NCI-H510A treated with DMSO at 0.1 percent for 48 hours (cell line): Measurements from ENCODE around the gene LAMA1.
A peak's percentile ranks its signal among the peaks of the same experiment; 100 is the strongest.

Experiments
- DNase-seq: peaks from one replicate; lab custom pipeline; 2025; lab: John Stamatoyannopoulos, UW

The LAMA1 gene

DNA sequence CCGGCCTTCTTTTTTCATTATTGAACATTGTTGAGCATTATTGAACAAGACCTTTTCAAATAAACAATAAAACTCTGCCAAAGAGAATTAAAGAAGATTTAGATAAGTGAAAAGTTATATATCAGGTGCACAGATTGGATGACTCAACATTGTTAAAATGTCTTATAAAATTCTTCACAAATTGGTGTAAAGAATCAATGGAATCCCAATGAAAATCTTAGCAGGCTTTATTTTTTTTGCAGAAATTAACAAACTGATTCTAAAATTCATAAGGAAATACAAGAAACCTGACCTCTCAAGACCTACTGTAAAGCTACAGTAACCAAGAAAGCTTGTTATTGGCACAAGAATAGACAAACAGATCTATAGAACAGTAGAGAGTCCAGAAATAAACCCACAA is 70.3 kb downstream of the LAMA1 start:
- no peak for DNase-seq

DNA sequence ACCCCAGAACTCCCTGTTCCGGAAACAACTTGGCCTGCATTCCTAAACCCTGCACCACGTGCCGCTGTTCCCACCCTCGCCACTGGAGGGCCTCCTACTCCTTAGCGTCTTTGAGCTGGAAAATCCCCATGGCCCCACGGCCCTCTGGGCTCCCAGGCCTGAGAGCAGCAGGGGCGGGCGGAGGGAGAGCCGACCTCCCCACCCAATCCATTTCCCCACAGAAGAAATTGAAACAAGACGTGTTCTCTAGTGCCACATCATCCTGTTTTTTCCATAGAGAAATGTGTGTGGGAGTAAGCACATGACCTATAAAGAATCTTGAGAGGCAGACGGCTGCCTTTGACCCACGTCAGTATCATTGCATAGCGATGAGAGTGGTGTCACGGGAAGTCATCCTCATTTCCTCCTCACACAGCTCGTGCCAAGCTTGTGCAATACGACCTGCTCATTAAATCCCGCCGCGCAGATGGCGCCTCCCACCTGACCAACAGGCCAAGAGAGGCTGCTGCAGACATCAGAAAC is 79.2 kb downstream of the LAMA1 start:
- peak; percentile 94 for DNase-seq

DNA sequence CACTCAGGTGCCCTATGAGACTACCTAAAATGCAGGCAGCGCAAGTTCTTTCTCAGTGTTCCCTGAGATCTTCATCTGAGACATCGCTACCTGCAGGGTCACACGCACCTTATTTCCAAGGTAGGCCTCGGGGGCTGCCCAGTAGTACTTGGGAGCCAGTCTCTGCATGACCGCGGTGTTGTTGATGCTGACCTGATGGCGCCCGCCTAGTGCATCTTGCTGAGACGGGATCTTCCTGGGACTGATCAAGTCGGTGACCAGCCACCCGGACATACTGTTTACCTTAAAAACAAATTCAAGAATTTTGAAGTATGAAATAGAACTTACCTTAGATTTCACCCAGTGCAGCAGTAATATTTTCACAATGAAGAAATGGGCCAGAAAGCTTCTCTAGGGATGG is 80.1 kb downstream of the LAMA1 start:
- DNase-seq = no peak

DNA sequence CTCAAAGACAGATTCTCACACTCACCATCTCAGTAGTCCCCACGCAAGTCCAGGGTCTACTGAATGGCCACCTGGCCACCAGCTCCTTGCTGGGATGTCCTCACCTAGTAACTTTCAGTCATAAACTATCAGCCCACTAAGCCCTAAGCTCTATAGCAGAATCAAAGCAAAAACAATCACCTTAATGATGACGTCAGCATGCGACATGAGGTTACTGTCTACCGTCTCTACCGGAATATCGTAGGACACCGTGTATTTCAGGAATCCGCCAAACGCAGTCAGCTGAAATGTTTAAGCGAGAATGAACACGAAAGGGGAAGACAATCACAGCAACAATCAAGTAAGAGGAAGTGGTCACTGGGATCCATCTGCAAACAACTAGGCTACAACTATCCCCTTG is 81.8 kb downstream of the LAMA1 start:
- DNase-seq = no peak

DNA sequence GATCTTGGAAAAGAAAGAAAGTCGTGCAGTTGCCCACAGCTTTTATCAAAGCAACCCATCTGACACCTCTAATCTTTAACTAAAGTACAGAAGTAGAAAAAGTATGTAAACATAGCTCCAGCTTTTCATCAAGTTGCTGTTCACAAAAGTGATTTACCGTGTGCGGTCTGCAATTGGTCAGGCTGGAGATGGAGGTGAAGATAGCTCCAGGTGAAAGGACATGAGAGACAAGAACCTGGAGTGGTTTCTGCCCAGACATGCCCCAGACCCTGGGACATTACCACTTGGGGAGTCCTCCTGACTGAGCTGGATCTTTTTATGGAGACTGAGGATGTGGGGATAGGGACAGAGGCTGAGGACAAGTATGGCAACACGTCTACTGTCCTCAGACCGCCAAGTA is 82.7 kb downstream of the LAMA1 start:
- DNase-seq = peak; percentile 11

DNA sequence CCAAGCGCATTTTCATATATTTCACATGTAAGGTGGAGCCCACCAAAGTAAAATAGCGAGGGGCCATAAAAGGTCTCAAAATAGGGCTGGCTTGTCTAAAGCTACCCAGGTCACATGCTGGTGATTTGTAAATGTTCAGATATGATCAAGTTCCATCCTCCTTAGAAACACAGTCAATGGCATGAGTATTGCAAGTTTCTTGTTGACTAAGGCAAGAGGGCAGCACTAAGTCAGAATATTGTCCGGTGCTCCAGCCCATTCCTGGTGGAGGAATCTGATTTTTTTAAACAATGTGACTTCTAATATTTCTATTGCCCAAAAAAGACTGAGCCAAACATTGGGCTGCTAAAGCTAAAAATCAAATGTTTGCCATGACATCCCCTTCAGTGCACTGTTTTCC is 85.1 kb downstream of the LAMA1 start:
- no peak for DNase-seq

DNA sequence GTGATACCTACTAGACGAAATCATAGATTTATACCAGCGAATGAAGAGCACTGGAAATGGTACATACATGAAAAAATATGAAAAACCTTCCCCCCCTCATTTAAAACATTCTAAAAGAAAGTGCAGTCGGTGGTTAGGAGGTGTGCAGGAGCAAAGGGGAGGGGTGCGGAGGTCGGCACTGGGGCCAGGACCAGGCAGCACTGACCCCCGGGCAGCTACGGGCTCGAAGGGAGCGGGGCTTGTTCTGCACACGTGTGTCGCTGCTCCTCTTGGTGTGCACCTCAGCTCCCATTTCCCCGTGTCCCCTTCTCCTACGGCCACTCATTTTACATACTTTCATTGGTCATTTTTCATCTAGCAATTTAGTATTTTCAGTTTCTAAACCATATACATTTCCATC is 89.0 kb downstream of the LAMA1 start:
- DNase-seq = no peak

DNA sequence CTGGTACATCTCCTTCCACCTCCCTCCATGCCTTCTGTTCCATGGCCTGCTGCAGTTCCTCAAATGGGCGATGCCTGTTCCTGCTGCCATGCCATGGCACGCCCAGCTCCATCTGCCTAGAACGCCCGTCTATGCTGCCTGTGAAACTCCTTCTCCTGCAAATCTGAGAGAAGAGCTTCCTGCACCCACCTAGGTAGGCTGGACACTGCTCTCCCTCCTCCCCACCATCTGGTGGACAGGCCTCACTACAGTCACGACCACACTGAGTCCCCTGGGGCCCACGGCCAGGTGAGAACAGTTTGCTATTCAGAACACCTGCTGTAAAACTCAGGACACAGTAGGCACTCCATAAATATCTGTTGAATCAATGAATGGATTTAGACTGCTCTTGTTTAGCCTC is 92.4 kb downstream of the LAMA1 start:
- DNase-seq = no peak

DNA sequence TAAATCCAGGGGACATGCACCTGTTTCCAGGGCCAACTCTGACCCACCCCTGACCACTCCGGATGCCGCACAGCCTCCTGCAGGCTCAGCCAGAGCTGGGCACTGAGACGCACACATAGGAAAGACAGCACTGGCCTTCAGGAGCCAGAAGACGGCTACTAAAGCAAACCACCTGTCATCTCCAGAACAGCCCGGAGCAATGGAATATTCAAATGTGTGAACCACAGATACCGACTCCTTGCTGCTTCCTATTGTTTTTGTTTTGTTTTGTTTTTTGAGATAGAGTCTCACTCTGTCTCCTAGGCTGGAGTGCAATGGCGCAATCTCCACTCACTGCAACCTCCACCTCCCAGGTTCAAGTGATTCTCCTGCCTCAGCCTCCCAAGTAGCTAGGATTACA is 94.0 kb downstream of the LAMA1 start:
- no peak for DNase-seq

DNA sequence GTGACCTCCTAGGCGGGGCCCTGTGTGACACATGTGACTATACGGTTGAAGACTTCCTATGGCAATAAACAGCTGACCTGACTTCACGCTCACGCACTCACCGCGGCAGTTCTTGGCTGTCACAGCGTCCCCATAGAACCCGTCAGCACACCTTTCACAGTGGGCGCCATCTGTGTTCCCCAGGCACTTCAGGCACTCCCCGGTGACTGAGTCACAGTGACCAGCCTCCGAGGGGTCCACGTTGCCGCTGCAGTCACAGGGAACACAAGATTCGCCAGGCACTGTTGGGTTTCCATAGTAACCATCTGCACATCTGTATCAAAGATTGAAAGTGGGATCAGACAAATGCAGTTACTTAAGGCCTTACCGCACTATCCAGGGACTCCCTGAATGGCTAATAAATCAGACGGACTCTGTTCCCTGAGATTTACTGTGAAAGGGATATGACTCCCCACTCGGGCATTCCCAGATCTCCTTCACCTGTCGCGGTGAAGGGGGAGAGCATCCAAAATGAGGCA is 94.5 kb downstream of the LAMA1 start:
- DNase-seq = no peak

DNA sequence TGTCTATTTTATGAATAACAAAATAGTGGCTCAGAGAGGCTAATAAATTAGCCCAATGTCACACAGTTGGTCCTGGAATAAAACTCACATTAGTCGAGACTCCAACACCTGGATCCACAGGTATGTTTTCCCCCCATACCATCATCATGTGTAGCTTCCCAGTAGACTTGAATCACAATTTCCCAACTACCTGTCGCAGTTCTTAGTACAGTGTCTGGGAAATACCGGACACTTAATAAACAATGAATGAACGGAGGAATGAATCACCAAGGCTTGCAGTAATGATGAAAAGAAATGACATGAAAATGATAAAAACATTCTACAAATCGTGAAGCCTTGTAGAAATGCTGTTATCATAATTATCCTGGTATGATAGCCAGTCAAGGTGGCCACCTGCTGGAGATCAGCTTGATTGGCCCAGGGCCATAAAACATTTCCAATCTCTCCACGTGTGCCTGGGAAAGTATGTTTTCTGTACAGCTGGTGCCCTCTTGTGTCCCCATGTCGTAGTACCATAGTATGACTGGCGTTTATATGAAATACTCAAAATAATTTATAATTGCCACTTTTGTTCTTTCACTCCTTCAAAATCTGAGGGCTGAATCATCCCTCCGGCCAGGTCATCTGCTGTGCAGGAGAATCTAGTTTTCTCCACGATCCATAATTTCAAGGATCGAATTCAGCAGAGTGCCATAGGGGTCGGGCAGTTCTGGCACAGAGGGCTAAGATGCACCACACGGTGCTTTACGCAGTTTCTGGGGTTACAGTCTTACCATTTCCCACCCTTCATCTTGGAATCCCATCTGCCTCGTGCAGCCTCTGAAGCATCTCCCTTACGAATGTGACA is 95.4 kb downstream of the LAMA1 start:
- DNase-seq = peak; percentile 88

DNA sequence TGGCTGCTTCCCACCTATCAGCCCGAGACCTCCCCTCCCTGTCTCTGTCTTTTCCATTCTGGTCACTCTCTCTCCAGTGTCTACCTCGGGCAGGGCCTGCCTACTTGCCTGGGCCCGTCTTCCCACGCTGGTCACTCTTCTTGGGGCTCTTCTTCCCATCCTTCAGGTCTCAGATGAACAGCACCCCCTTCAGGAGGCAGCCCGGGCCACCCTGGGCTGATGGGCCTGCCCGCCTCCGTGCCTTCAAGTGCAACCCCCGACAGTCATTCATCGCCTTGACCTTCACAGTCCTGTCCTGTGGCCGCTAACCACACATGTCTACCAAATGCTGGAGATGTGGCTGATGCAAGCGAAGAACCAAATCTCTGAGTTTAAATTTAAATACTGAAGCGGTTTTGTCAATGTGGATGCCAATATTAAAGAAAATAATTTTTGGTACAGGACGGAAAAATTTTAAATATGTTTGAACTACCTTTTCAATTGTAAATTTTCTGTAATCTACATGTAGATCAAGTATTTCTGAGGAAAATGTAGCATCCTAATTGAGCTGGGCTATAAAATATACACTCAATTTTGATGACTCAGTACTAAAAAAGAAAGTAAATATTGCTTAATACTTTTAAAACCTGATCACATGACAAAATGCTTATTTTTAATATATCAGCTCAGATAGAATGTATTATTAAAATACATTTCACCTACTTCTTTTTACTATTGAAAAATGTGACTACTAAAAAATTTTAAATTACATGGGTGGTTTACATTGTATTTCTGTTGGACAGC is 96.4 kb downstream of the LAMA1 start:
- DNase-seq = no peak

DNA sequence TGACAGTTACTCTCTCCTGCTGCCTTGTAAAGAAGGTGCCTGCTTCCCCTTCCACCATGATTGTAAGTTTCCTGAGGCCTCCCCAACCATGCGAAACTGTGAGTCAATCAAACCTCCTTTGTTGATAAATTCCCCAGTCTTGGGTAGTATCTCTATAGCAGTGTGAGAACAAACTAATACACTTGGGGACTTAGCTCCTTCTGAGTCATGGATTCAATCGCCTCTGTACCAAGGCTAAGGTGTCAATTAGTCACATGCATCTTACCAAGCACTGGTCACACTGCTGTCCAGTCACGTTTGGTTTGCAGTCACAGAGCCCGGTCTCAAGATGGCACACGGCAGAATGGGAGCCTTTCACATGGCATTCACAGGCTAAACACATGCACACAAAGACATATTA is 100.6 kb downstream of the LAMA1 start:
- DNase-seq = no peak

DNA sequence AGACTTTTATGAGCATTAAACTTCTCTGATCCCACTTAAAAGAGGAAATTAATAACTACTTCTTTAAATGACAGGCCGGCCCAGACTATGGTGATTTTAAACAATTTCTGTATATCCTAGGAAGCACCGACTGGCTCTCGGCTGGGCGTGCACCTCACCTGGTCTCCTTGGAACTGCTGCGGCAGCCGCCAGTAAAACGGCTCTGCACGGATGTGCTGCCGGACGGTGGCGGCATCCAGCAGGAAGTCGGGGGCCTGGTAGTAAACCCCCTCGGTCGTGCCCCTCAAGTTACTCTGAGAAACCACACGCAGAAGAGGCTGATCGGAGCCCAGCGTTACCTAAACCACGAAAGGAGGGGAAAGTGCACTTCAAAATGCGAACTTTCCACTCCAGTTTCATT is 106.5 kb downstream of the LAMA1 start:
- DNase-seq = no peak

DNA sequence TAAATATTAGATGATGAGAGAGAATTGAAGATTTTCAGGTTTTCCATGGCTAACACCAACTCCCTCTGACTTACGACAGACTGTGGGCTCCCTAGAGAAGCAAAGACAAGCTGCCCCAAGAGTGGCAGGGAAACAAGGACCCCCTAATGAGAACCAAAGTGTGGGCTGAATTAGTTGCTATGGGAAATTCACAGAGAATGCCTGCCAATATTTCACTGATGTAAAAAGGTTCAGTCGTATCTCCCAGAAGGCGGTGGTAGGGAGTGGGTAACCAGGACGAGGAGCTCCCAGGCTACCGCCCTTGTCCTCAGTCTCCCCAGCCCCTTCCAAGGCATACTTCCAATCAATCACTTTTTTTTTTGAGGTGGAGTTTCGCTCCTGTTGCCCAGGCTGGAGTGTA is 113.6 kb downstream of the LAMA1 start:
- no peak for DNase-seq

DNA sequence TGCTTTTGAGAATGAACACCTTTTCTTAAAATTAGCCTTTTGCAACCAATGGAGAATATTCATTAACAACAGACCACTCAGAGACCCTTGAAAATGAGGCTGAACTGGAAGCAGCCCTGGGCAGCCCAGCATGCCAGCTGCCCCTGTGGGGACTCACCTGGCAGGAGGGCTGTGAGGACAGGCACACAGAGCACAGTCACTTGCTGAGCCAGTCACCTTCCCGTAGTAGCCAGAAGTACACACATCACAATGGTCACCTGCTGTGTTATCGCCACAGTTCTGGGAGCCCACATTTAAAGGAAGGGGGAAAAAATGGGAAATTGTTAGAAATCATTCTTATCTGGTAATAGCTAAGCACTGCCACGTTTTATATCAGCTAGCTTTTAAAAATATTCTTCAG is 115.5 kb downstream of the LAMA1 start:
- DNase-seq = peak; percentile 34

DNA sequence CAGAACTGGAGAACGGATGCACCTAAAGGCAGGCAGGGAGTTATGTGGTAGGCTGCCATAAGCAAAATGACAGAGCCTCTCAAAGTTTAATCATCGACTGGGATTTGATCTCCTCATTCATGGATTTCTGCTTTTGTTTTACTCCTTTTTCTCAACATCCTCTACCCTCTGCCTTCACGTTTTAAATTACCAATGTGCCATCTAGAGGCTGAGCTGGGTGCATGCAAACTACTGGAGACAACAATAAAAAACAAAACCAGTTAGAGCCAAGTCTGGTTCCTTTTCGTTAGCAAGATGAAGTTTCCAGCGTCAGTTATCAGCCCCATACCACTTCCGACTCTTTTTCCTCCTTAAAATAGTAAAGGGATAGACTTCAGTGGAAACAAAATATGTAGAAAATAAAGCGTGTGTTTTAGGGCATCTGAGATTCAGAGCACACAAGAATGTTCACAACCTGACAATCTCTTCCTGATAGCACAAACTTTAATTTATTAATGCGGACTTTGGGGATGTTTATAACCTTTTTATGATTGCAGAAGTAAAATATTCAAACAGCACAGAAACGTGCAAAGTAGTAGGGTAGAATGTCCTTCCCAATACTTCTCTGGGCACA is 117.0 kb downstream of the LAMA1 start:
- DNase-seq = peak; percentile 72

DNA sequence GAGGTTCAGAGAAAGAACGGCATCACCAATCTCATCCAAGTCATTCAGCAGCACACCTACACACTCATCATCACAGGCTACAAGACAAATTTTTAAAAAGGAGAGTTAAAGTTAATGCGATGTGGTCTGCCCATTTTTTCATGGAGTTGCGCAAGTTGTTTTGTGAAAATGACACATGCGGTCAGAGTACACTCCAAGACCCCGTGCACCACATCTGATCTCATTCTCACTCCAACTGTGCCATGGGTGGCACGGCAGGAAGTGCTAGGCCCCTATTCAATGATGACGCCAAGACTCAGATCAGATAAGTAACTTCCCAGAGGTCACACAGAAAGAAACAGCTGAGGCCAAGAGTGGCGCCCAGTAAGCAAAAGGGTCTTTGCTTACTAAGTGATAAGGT is 119.8 kb downstream of the LAMA1 start:
- DNase-seq = no peak

DNA sequence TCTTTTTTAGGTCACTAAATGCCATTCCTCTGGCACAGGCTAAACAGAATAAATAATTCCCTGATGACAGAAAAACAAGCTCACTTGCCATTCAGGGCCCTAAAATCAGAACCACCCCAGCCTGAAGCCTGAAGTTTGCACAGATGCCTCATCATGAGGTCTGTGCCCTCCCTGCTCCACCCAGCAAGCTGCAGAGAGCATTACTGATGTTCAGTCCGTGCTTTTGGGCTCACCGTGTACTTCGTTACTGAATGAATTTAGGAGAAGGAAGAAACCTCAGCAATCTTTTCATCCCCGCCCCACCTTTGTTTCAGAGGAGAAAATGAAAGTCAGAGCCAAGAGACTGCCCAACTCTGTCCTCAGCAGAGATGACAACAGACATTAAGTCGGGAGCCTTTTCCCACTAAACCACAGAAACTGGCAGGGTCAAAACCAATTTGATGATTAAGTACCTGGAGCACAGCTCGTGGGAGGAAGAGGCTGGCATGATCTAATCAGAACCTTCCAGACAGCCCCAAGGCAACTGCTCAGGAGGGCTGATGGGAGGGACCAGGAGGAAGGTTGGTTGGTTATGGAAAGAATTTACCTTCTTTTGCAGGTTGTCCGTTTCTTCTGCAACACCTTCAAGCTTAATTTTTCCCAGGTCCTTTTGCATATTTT is 122.7 kb downstream of the LAMA1 start:
- no peak for DNase-seq

DNA sequence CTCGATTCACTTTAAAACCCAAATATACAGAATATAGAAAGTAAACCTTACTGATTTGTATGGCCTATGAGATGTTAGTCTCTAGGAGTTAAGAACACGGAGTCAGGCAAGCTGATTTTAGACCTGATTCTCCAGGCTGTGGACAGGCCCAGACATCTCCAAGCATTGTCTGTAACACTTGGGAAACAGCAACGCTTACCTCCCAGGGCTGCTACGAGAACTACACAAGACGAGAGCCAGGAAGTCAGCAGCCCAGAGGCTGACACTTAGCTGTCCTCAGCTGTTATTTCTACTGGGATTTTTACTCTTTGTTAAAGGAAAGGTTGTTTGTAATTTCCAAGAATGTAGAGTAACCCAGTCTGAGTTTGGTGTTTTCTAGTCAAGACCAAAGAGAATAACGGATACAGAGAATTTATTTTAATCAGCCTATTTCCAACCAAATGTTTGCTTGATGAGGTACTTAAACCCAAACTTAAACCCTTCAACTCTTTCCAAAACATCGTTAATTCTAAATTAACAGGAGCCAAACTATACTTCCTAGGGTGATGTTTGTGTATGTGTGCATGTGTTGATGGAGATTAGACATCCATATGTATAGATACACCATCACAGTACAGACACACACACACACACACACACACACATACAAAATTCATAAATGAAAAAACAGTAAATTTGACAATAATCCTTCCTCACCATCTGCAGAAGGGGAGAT is 123.4 kb downstream of the LAMA1 start:
- DNase-seq = no peak

DNA sequence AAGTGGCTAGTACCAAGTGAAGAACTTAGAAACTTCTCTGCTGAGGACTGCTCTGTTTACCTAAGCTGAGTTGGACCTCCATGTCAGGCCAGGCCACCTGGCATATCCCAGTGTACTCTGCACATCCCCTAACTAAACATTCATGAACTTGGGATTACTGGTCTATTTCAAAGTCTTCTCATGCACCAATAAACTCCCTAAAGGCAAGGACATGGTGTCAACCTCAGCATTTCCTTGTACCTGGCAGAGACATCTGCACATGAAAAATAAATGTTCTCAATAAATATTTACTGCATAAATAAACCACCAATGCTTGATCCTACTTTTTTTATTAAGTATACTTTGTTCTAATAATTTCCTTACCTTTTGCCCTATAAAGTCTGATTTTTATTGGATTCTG is 124.8 kb downstream of the LAMA1 start:
- no peak for DNase-seq
